Fibroblast of skin of left biceps (primary cell): ENCODE measurements around the gene SERGEF.
"Not testable (repeated sequence)": the region's sequence is repeated elsewhere in the genome, so short reads cannot be mapped to it uniquely, and the experiment has no call there.

Source experiments
- DNase-seq, 2 experiments: peaks; one replicate each; pipeline ENCODE4 v3.0.0-alpha.2; 2013; ENCODE audit warnings: low read depth in 2 of 2

SERGEF gene

DNA sequence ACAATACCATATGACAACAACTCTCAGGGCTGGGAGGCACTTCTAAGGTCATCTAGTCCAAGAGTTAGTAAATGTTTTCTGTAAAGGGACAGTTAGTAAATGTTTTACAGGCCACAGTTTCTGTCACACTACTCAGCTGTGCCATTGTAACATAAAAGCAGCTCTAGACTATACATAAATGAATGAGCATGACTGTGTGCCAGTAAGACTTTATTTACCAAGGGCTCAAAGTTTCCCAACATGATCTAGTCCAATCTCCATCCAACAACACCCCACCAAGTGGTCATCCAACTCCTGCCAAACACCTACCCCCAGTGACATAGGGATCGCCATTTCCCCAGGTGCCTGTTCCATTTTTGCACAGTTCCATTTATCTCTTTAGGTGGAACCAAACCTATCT is 12.1 kb downstream of the SERGEF start:
- no peak for DNase-seq

DNA sequence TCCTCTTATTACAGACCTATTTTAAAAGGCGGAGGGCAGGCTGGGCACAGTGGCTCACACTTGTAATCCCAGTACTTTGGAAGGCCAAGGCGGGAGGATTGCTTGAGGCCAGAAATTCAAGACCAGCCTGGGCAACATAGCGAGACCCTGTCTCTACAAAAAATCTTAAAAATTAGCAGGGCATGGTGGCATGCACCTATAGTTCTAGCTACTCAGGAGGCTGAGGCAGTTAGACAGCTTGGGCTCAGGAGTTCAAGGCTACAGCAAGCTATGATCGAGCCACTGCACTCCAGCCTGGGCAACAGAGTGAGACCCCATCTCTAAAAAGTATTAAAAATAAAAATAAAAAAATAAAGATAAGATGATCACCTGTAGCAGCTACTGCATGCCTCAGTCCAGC is 12.7 kb downstream of the SERGEF start:
- not testable (repeated sequence) for DNase-seq

DNA sequence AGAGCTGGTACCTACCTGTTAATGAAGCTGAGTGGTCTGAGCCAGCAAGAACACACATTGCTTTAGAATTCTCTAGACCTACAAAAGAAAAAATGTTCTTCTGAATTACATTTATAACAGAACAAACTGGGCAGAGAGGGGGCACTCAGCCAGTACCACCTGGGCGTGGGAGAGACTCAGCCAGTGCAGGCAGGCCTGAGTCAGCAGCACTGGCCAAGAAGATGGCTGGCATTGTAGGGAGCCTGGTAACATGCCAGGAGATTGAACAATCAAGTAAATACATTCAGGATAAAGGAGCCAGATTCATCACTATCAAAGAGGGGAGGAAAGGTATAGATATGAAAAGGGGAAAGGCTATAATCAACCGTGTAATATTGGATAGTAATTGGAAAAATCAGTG is 19.9 kb downstream of the SERGEF start:
- no peak for DNase-seq

DNA sequence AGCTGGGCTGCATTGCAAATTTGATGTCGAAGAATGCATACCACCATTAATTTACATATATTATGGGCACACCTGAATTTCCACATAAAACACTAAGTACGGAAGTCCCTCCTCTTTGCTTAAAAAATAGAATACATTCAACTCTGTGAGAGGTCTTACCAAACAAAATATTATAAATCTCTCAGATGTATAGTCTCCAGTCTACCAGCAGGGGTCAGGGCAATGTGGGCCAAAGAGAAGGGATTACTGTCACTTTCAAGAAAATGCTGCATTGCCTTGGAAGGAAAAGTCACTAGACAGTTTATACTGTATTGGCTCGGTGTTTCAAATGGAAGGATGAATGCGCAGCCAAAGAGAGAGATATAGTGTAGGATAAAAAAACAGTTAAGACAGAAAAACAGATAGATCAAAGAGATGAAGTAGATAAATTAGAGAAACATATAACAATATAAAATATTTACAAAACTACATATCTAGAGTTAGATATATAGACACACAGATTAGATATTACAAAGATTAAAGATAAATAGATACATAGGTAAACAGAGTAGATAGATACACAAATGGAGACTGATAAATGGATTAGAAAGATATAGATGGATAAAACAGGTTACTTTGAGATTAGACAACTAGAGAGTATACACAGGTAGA is 20.9 kb downstream of the SERGEF start:
- no peak for DNase-seq

DNA sequence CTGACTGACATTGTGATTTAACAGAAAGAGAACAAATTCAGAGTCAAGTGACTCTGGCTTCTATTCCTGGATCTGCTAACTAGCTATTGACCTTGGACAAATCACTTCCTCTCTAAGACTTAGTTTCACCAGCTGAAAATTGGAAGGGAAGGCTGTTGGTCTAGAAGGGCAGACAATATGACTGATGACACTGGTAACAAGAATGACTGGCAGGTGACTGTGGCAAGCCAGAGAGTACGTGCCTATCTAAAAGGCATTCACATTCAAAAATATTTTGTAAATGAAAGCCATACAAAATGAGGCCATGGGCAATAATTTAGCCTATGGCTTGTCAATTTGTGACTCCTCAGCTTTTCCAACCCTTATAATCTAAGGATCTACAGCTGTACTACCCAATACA is 23.5 kb downstream of the SERGEF start:
- DNase-seq = no peak

DNA sequence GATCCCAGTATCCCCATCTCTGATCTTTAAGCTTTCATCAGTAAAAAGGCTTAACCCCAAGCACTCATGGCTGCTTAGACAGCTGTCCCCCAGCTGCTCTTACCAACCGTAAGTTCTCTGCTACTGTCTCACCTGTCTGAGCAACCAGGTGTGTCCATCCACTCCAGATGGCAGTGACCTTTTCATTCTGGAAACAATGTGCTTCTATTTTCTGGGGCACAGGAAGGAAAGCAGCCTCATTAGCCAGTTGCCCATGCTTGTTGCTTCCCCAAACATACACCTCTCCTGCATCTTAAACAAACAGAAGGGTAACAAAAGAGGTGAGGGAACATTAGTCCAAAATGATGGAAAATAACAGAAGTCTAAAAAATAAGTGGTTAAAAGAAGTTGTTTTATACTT is 24.4 kb downstream of the SERGEF start:
- DNase-seq = no peak

DNA sequence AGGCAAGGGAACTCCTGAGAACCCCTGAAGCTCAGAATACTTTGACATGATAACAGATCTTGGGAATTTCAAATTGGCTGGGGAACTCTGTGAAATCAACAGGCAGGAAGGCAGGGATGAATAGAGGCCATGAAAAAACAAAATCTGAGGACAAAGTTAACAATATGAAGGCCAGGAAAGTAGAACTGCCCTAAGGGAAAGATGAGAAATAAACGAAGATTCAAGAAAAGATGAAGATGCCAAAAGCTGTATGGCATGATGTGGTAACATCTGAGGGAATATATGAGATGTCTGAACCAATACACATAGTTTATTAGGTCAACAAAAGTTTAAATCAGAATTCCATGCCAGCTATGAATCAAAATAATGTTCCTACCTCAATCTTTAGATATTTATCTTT is 25.0 kb downstream of the SERGEF start:
- DNase-seq = no peak

DNA sequence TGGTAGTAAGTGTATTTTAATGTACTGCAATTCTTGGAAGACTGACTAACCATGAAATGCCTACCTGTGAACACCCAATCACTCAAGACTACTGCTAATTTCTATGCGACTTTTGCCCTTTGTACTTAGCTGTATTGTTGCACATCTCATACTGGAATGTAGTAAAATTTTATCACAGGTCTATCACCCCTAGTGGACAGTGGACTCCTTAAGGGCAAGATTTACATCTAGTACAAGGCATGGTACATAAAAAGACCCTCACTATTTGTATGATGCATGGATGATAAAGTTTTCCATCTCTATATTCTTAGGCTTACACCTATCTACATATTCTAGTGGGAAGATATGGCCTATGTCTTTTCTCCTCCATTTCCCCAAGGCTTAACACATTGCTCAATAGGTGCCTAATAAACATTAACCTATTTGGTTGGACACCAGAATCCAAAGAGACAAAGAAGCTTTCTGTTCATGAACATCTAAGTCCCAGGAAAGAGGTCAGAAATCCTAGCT is 26.1 kb downstream of the SERGEF start:
- DNase-seq = no peak

DNA sequence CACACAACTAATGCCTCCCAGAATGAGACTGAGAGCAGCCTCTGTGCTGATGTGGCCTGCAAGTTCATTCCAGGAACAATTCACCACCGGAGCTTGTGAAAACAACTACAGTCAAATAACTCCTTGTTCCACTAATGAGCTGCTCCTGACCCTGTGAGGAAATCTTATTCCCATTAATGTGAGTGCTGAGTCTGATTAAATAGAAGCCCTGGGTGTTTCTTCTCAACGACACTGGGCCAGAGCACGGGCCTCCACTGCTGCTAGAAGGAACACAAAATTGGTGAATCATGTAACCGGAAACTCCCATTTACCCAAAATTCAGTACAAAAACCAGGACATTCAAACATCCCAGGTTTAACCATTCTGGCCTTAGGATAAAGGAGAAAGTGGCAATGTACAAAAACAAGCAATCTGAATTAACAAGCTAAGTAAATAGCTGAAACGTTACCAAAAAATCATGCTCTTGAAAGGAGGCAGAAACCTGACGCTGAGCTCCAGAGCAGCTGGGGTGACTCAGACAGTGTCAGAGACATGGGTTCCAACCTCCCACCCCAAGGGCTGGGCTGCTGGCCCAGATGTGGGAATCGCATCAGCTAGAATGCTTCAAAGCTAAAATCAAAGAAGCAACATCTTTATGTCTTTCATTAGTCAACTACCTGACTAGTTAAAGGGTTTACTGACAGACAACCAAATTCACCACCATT is 26.7 kb downstream of the SERGEF start:
- no peak for DNase-seq

DNA sequence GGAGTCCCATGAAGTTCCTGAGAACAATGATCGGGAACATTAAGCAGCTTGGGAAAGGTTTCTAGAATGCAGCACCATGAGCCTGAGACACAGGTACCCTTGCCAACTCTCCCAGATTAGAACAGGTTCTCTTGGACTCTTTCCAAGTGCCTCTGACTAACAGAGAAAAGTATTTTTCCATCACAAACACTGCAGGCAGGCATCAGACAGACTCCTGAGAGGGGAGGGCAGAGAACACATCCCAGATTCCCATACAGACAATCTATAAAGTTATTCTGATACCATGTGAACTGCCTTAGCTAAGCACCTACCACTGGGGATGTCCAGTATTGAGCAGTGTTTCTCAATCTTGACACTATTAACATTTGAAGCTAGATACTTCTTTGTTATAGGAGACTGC is 27.3 kb downstream of the SERGEF start:
- no peak for DNase-seq

DNA sequence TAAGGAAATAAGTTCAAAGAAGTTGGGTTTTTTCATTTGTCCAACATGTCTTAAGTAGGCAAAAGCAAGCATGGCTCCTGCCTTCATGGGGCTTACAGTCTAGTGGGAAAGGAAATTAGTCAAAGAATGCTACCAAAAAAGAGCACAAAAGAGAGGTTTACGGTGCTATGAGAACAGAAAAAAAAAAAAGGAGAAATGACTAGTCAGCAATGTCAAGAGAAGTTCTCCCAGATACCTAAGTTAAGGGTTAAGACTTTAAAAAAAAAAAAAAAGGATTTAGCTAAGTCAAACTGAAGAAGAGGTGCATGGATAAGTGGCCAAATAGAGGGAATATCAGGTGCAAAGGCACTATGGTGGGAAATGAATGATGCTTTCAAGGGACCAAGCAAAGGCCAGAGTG is 29.3 kb downstream of the SERGEF start:
- DNase-seq = no peak

DNA sequence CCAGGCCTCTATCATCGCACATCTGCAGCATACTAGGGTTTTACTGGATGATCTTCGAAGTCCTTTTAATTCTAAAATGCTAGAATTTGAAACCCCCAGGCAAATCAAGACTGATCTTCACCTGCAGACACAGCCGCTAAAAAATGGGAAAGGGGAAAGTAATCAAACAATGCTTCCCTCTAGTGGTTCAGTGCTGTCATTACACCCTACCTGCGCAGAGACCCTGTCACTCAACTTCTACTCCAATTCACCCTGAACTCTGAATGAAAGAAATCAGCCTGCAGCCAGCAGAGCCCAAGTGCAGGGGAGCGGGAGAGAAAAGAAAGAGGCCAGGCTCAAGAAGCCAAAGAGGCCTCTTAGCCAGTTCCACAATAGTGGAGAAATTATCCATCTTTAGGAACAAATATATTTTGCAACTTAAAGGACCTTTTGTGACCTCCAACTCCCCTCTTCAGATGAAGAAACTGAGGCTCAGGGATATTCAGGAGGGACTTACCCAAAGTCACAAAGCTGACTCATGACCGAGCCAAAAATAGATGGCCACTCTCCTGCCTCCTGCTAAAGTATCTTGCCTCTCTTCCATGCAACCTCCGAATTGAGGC is 33.0 kb downstream of the SERGEF start:
- DNase-seq = no peak

DNA sequence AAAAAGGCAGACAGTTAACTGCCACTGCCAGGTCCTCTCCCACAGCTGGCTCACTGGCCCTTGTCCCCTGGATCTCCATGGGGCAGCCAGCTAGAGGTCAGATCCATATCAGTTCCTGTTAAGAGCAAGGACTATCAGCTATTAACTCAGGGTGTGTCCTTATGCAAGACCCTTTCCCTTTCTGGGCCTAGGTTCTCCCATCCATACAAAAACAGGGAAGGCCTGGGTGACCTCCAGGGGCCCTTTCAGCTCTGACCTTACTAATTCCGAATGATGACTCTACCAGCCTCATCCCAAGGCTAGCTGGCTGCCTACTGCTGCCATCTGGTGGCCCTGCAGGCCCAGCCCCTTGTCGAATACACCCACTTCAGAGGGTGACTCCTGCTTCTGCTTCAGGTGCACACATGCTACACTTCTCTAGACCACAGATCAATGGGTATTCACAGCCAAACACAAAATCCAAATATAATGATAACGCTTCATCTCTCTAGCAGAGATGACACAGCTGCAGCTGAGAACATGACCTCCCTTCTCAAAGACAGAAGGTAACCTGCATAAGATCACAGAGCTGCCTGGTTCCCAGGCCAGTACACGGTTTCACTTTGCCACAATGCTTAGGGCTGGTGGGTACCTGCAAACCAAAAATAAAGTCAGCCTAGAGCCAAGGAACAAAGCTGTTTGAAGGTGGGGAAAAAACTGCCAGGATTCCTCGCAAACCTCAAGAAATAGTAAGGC is 34.1 kb downstream of the SERGEF start:
- DNase-seq = no peak

DNA sequence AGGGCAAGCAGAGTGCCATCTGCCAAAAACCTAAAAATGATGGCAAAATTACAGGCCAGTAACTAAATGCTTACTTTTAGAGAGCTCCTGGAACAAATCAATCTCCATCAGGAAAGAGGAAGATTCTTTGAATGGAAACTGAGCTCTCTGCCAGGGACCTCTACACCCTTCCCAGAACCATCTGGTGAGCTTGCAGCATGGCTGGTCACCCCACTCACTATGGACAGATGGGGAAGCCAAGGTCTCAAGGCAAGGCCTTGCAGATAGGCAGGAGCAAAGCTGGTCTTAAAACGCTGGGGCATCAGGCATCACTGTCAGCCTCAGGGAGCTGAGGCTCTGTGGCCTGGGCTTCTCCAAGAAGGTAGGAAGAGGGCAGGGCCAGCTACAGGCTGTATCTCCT is 36.2 kb downstream of the SERGEF start:
- no peak for DNase-seq

DNA sequence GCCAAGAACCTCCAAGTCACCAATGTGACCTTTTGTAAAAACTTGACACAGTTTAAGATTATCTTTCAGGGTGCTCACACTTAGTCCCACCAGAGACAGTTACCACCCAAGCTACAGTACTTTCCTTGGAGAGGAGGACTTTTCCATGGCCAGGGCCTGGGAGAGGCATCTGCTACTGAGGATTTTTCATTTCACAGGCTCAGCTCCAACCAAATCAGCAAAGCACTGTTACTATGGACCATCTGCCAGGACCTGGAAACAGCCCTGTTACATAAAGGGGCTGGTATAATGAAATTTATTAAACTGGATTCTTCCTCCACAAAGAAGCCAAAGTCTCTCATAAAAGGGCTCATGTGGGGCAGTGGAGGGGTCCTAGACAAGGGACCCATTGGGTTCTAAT is 38.6 kb downstream of the SERGEF start:
- DNase-seq = no peak

DNA sequence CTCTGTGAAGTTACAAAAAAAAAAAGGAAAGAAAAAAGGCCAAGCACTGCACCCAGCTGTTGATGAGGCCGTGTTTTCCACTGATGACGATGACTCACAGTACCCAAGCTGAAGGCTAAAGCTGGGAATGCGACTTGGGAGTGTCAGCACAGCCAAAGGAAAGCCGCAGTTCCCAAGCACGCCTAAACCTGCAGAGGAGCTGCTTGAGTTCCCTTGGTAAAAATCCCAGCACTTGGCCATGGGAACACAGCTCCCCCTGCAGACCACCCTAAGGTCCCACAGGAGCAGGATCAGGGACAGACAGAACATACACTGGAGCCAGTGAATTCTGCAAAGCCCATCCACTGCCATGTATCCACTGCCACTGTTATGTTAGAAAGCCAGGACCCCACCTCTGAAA is 39.9 kb downstream of the SERGEF start:
- peak; percentile 69 to 70 for DNase-seq

DNA sequence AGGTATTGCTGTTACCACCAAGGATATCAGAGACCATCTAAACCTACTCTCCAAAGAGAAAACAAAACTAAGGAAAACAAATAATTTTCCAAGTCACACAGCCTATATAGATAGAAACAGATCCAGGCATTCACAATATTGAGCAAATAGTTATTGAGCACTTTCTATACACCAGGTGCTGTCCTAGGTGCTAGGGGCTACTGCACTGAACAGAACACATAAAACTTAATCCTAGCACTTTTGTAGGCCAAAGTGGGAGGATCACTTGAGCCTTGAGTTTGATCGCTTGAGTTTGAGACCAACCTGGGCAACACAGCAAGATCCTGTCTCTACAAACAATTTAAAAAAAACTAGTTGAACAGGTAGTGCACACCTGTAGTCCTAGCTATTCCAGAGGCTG is 44.6 kb downstream of the SERGEF start:
- DNase-seq = no peak

DNA sequence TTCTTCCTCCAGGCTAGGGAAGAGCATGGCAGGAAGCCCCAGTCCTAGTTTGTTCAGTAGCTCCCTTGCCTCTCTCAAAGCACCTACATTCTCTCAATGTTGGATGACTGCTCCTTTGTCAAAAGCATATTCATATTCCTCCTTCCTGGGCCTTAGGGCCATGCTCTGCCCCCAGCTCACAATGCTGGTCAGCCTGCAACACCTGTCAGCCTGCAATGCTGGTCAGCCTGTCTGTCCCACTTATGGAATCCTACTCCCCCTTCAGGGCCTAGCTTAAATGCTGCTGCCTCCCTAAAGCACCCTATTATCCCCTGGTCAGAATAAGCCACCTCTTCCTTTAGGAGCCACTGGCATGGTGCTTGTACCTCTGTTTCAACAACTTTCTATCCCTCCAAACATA is 45.2 kb downstream of the SERGEF start:
- no peak for DNase-seq

DNA sequence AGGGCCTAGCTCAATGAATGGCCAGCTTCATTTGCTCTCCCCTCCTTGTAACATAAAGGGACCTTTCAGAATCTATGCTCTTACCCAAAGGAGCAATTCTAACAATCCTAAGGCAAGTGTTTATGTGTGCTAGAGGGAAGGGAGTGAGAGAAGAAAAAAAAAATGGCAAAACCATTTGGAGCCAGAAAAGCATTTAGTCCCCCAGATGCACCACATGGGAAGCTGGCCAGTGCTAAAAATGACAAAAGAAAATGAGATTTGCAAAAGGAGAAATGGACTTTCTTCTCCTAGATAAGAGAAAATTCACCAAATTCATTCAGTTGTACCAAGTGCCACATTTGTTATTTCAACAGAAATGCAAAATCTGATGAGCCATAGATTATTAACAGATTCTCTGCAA is 52.8 kb downstream of the SERGEF start:
- no peak for DNase-seq

DNA sequence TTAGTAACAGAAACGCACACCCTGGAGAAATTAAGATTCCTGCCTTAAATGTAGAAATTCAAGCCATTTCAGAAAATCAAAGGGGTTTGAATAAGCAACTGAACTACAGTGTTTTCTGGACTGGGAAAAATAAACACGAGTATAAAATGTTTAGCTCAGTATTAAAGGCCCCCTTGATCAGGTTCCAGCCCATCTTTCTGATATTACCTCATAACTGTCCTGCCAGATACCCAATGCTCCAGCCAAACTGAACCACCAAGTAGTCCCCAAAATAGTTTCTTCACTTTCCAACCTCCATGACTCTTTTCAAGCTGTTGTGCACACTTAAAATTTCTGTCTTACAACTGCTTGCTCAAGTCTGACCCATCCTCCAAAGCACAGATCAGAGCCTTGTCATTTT is 54.4 kb downstream of the SERGEF start:
- DNase-seq = no peak

DNA sequence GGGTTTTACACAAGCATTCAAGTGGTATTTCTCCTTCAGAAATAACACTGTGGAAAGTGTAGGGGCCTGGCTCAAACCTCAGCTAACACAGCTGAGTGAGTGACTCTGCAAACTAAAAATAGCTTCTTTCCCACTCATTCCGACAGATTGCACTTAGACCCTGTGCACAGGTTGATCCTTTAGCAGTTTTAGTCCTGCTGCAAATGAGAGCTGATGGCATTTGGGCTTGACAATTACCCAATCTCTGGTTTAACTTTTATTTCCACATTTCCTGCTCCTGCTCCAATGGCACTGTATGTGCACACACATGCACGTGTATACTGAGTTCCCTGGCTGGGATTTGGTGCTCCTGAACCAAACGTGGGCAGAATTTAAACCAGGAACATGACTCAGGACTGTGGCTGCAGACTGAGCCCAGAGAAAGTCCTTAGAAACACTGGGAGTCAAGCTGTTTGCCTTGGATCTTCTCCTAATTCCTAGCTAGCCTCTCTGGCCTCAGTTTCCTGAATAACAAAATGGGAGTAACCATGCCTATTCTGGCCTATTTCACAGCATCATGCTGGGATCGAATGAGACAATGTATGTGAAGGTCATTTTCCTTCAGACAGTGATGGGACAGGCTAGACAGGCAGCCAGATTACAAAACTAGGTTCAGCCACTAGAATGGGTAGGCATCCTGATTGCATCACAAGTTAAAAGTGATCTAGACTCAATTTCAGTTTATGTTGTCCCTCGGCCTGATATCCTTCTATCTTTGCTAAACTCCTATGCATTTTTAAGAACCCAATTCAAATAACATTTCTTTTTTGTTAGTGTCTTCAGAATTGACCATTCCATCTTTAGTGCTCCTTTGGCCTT is 58.2 kb downstream of the SERGEF start:
- no peak for DNase-seq

DNA sequence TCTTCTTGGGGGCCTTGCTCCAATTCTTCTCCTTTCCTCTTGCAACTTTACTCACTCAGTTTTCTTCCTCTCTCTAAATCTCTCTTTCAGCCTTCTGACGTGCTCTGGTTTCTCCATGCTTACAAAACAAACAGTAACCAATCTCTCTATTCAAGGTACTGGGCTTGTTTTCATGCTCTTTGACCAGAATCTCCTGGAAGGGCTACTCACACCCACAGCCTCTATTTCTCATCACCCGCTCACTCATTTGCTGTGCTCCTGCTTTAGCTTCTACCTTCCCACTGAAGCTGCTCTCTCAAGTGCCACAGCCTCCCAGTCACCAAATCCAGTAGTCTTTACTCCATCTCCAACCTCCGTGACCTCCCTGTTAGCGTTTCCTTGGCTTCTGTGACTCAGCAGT is 60.4 kb downstream of the SERGEF start:
- no peak for DNase-seq
